ENCODE measurements around the gene C16orf54.

DNA sequence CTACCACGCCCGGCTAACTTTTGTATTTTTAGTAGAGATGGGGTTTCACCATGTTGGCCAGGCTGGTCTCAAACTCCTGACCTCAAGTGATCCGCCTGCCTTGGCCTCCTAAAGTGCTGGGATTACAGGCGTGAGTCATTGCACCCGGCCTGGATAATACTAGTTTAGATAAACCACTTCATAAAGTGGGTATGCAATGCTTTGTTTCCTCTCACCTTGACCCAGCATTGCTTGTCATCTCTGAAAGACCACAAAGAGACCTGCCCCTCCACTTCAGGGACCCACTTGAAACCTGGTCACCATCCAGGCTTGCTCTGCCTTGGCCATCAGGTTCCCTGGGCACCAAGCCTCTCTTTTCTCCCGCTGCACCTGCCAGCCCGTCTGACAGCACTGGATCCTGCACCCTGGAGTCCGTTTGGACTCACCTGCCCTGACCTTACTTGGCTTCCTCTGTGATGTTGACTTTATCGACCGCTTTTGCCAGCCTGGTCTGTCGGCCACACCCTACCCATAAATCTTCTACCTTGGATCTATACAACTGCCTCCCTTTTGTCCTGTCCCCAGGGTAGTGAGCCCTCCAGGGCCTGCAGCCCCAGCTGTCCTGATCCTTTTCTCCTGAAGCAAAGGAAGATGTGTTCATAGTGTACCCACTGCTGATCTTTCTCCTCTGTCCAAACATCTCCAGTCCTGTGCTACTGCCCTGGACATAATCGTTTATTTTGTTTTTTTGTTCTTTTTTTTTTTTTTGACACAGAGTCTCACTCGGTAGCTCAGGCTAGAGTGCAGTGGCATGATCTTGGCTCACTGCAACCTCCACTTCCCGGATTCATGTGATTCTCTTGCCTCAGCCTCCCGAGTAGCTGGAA, 19.6 kb upstream of the C16orf54 start:
- no peak for TF ChIP-seq POLR2AphosphoS5 (IDR thresholded peaks at IDR 0.05; ENCODE audit: borderline replicate concordance, low read depth, low read length)
- no peak for TF ChIP-seq EZH2 (IDR thresholded peaks at IDR 0.05)

Data from SK-N-MC (cell line).